CD14-positive monocyte (primary cell): ENCODE data around the gene LTB4R. TPM values are rescaled to one million over a fixed set of nuclear protein-coding genes. Genes with fewer than 3 reads are reported as not detected.

Source experiments
- DNase-seq, 3 donors: peaks; one replicate each; pipeline ENCODE4 v3.0.0-alpha.2; 2011 to 2022
- H2AFZ ChIP-seq: 2 replicates; pipeline ENCODE4 v1.6.0; 2012; ENCODE audit warnings: mild to moderate bottlenecking, low read depth, low read length, inconsistent platforms; ENCODE audit not compliant: insufficient read depth, poor library complexity, severe bottlenecking
- H3K27ac ChIP-seq, 2 donors: 1 replicate in 1 of 2; 2 replicates in 1 of 2; pipeline ENCODE4 v1.5.1; 2012 to 2013; ENCODE audit warnings: low read length in 2 of 2, control low read depth in 1 of 2, inconsistent platforms in 1 of 2, low read depth in 1 of 2, mild to moderate bottlenecking in 1 of 2
- H3K27me3 ChIP-seq, 2 donors: one replicate each; pipeline versions ENCODE4 v1.6.0 to v1.6.1; 2011 to 2013; ENCODE audit warnings: low read length in 2 of 2; ENCODE audit not compliant: control insufficient read depth in 2 of 2, insufficient read depth in 2 of 2
- H3K36me3 ChIP-seq, 2 donors: replicated peaks in 1 of 2; 1 replicate in 1 of 2; 2 replicates in 1 of 2; pipeline versions ENCODE4 v1.5.1 to v1.6.1; 2012 to 2013; ENCODE audit warnings: low read length in 2 of 2, control low read depth in 1 of 2, inconsistent platforms in 1 of 2, mild to moderate bottlenecking in 1 of 2; ENCODE audit not compliant: insufficient read depth in 2 of 2, control insufficient read depth in 1 of 2
- H3K4me1 ChIP-seq, 2 donors: 1 replicate in 1 of 2; 2 replicates in 1 of 2; pipeline versions ENCODE4 v1.5.1 to v1.6.1; 2012 to 2013; ENCODE audit warnings: low read length in 2 of 2, control low read depth in 1 of 2, inconsistent platforms in 1 of 2, mild to moderate bottlenecking in 1 of 2, moderate library complexity in 1 of 2; ENCODE audit not compliant: insufficient read depth in 2 of 2, control insufficient read depth in 1 of 2
- H3K4me2 ChIP-seq: replicated peaks from 2 replicates; pipeline ENCODE3; 2012; ENCODE audit warnings: low read length, moderate library complexity, mild to moderate bottlenecking; ENCODE audit not compliant: poor library complexity, severe bottlenecking; ENCODE audit errors: extremely low read depth
- H3K4me3 ChIP-seq, 3 experiments: fragments of 200-600 bp in 1 of 3; sonication (generic) in 1 of 3; replicated peaks in 1 of 3; 1 replicate in 2 of 3; 2 replicates in 1 of 3; pipeline ENCODE4 v1.5.1; 2011 to 2013; ENCODE audit warnings: low read length in 3 of 3, mild to moderate bottlenecking in 3 of 3, control low read depth in 2 of 3, low read depth in 2 of 3, inconsistent platforms in 1 of 3, moderate library complexity in 1 of 3
- H3K79me2 ChIP-seq: 2 replicates; pipeline ENCODE4 v1.6.0; 2012; ENCODE audit warnings: mild to moderate bottlenecking, control low read depth, inconsistent platforms, low read length, moderate library complexity; ENCODE audit not compliant: insufficient read depth
- H3K9ac ChIP-seq: 2 replicates; pipeline ENCODE4 v1.6.0; 2017; ENCODE audit warnings: low read length, mild to moderate bottlenecking; ENCODE audit not compliant: insufficient read depth, poor library complexity, severe bottlenecking
- H3K9me3 ChIP-seq, 2 donors: replicated peaks in 1 of 2; 1 replicate in 1 of 2; 2 replicates in 1 of 2; pipeline versions ENCODE4 v1.5.1 to v1.6.1; 2012 to 2013; ENCODE audit warnings: low read length in 2 of 2, control low read depth in 1 of 2; ENCODE audit not compliant: control insufficient read depth in 1 of 2, insufficient read depth in 1 of 2
- H4K20me1 ChIP-seq: 2 replicates; pipeline ENCODE4 v1.6.0; 2012; ENCODE audit warnings: mild to moderate bottlenecking, low read length, control low read depth, moderate library complexity; ENCODE audit not compliant: insufficient read depth
- H3K27ac Mint-ChIP-seq, 7 donors: one replicate each; pipeline ENCODE4 v1.8.0; 2020; ENCODE audit warnings: mild to moderate bottlenecking in 7 of 7, mixed read lengths in 7 of 7, moderate library complexity in 6 of 7, inconsistent platforms in 2 of 7
- H3K27me3 Mint-ChIP-seq, 3 donors: one replicate each; pipeline ENCODE4 v1.8.0; 2021 to 2022; ENCODE audit warnings: low read depth in 3 of 3, mild to moderate bottlenecking in 3 of 3, mixed read lengths in 3 of 3, moderate library complexity in 3 of 3, inconsistent platforms in 1 of 3
- H3K36me3 Mint-ChIP-seq, 2 donors: one replicate each; pipeline ENCODE4 v1.8.0; 2020; ENCODE audit warnings: mixed read lengths in 2 of 2, inconsistent platforms in 1 of 2, mild to moderate bottlenecking in 1 of 2
- H3K4me1 Mint-ChIP-seq: one replicate; pipeline ENCODE4 v1.8.0; 2020; ENCODE audit warnings: mild to moderate bottlenecking, mixed read lengths
- H3K4me3 Mint-ChIP-seq, 2 donors: one replicate each; pipeline ENCODE4 v1.8.0; 2020; ENCODE audit warnings: mild to moderate bottlenecking in 2 of 2, mixed read lengths in 2 of 2, moderate library complexity in 1 of 2
- H3K9me3 Mint-ChIP-seq, 7 donors: one replicate each; pipeline ENCODE4 v1.8.0; 2020 to 2022; ENCODE audit warnings: mixed read lengths in 7 of 7, mild to moderate bottlenecking in 6 of 7, moderate library complexity in 6 of 7, inconsistent platforms in 2 of 7
- WGBS: methylation state at CpG from one replicate; pipeline ENCODE4 v1.1.5; 2013; ENCODE audit warnings: missing lambda C conversion rate; ENCODE audit not compliant: insufficient coverage; 5-methylcytosine and 5-hydroxymethylcytosine counted together
- intact Hi-C, 2 donors: fragments of 100-400 bp; cut with micrococcal nuclease; formaldehyde crosslinking; loops; one replicate each; pipeline versions ENCODE4 v1.15.0 to v1.15.1; 2023
- polyA plus RNA-seq, 3 donors: library from polyadenylated mRNA; depleted of rRNA in 1 of 3; unstranded in 2 of 3; stranded (reverse) in 1 of 3; fragments of 300-500 nt in 2 of 3; fragments of >200 nt in 1 of 3; fragmentation: Illumina TruSeq in 2 of 3; gene quantifications; 1 replicate in 2 of 3; 2 replicates in 1 of 3; pipeline ENCODE4 v1.2.3, GENCODE V29; 2012 to 2021
- TF ChIP-seq, protein P1 (sequence below): fragments of 200-600 bp; IDR thresholded peaks from one replicate; pipeline ENCODE4 v1.8.0; 2022; ENCODE audit warnings: antibody characterized with exemption, mild to moderate bottlenecking

LTB4R gene
- polyA plus RNA-seq, 3 donors: 51.5 to 98.5 (median 87.3) TPM

DNA sequence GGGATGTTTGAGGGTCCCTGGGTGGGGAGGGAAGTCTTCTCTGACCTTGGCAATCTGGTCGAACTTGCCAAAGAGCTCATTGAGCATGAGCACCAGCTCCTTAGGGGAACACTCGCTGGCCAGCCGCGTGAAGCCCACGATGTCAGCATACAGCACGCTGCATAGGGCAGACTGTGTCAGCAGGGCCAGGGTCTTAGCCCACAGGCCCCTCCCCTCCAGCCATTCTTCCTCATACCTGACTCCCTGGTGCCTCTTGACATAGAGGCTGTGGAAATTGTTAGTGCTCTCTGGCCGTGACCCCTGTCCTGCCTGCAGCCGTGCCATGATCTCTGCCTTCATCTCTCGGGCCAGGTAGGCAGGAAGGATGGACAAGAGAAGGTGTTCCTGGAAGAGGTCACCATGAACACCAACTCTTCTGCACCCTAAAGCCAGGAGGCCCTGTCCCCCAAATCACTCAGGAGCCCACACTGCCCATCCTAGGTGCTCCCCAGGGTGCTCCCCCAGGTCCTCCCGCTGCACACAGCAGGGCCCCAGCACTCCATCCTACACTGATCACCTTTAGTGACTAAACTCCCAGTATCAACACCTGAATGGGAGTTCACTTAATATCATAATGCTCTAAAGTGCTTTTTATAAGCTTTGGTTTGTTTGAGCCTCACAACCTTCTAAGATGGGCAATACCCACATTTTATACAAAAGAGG is 19.8 kb downstream of the LTB4R start:
- Histone ChIP-seq H4K20me1 (peaks cover 24% of the 10 kb centered on the region), H3K4me1 (peaks cover 92 to 96% of the 10 kb centered on the region in 2 donors), H3K4me3 (no peak overlapping the region), H3K9ac (no peak overlapping the region), H3K9me3 (peaks cover 0 to 2% of the 10 kb centered on the region in 2 donors), H3K79me2 (no peaks in the 10 kb centered on the region), H3K27me3 (peaks cover 9 to 27% of the 10 kb centered on the region in 2 donors), H3K36me3 (peaks cover 0 to 2% of the 10 kb centered on the region in 2 donors), H3K27ac (no peak overlapping the region), H2AFZ (no peak overlapping the region), H3K4me2 (peak overlapping the region; percentile 78)
- TF ChIP-seq, protein P1, sequence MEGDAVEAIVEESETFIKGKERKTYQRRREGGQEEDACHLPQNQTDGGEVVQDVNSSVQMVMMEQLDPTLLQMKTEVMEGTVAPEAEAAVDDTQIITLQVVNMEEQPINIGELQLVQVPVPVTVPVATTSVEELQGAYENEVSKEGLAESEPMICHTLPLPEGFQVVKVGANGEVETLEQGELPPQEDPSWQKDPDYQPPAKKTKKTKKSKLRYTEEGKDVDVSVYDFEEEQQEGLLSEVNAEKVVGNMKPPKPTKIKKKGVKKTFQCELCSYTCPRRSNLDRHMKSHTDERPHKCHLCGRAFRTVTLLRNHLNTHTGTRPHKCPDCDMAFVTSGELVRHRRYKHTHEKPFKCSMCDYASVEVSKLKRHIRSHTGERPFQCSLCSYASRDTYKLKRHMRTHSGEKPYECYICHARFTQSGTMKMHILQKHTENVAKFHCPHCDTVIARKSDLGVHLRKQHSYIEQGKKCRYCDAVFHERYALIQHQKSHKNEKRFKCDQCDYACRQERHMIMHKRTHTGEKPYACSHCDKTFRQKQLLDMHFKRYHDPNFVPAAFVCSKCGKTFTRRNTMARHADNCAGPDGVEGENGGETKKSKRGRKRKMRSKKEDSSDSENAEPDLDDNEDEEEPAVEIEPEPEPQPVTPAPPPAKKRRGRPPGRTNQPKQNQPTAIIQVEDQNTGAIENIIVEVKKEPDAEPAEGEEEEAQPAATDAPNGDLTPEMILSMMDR: no peak
- Mint-ChIP-seq H3K36me3 (peaks cover 17 to 25% of the 10 kb centered on the region in 2 donors), H3K27ac (peak overlapping the region in 4 of 7 donors; percentile 8 to 58 (median 32)), H3K4me3 (no peak overlapping the region), H3K4me1 (peaks cover 89% of the 10 kb centered on the region), H3K27me3 (peaks cover 23 to 42% (median 36%) of the 10 kb centered on the region in 3 donors), H3K9me3 (peaks cover 0 to 9% (median 6%) of the 10 kb centered on the region in 7 donors)
- 99% methylated on average over 10 of the region's 10 CpGs for WGBS
- intact Hi-C loops: loop anchor here in 1 of 2 donors (2.0 kb wide), 1 partner anchor 108 kb away; no protein-coding TSS in a partner anchor
- no peak for DNase-seq

GRCh38 chr14:24331731-24332267 is 20.5 kb downstream of the LTB4R start:
- Histone ChIP-seq H3K4me1 (peaks cover 92 to 96% of the 10 kb centered on the region in 2 donors), H4K20me1 (peaks cover 30% of the 10 kb centered on the region), H3K4me3 (peak overlapping the region in 1 of 3 experiments; percentile 67), H3K79me2 (no peaks in the 10 kb centered on the region), H3K9ac (no peak overlapping the region), H3K27me3 (peaks cover 9 to 27% of the 10 kb centered on the region in 2 donors), H3K4me2 (peak overlapping the region; percentile 78), H2AFZ (no peak overlapping the region), H3K9me3 (peaks cover 0 to 2% of the 10 kb centered on the region in 2 donors), H3K36me3 (peaks cover 5 to 8% of the 10 kb centered on the region in 2 donors), H3K27ac (no peak overlapping the region)
- intact Hi-C loops: loop anchor here (2.0 kb wide), 2 partner anchors 99 to 107 kb away; no protein-coding TSS in a partner anchor
- H3K27me3 Mint-ChIP-seq: peaks cover 23 to 42% (median 40%) of the 10 kb centered on the region in 3 donors
- peak overlapping the region in 5 of 7 donors; percentile 47 to 73 (median 63) for H3K27ac Mint-ChIP-seq
- H3K4me3 Mint-ChIP-seq: peak overlapping the region; percentile 61 to 88
- peaks cover 23 to 32% of the 10 kb centered on the region in 2 donors for H3K36me3 Mint-ChIP-seq
- TF ChIP-seq, protein P1: no peak
- 22% methylated on average over 24 of the region's 26 CpGs for WGBS
- H3K4me1 Mint-ChIP-seq: peaks cover 89% of the 10 kb centered on the region
- peak in 1 of 3 donors; percentile 37 for DNase-seq
- peaks cover 0 to 9% (median 6%) of the 10 kb centered on the region in 7 donors for H3K9me3 Mint-ChIP-seq
